OCI-LY1 (cell line): ENCODE measurements around the gene TAGLN2.

Experiments used
- EZH2 ChIP-seq: fragments of 200-600 bp; sonication (generic), shearing (Covaris generic); IDR thresholded peaks from 2 replicates; pipeline ENCODE4 v1.8.0; 2017; ENCODE audit warnings: borderline replicate concordance, mixed run types, mild to moderate bottlenecking, antibody characterized with exemption, low read length, moderate library complexity, mixed read lengths
- TF ChIP-seq, protein P1 (sequence below): fragments of 200-600 bp; sonication (generic), shearing (Covaris generic); IDR thresholded peaks from 2 replicates; pipeline ENCODE4 v1.5.1; 2017; ENCODE audit warnings: mild to moderate bottlenecking, antibody characterized with exemption, low read length, moderate library complexity, mixed read lengths

- TF ChIP-seq, protein P1, sequence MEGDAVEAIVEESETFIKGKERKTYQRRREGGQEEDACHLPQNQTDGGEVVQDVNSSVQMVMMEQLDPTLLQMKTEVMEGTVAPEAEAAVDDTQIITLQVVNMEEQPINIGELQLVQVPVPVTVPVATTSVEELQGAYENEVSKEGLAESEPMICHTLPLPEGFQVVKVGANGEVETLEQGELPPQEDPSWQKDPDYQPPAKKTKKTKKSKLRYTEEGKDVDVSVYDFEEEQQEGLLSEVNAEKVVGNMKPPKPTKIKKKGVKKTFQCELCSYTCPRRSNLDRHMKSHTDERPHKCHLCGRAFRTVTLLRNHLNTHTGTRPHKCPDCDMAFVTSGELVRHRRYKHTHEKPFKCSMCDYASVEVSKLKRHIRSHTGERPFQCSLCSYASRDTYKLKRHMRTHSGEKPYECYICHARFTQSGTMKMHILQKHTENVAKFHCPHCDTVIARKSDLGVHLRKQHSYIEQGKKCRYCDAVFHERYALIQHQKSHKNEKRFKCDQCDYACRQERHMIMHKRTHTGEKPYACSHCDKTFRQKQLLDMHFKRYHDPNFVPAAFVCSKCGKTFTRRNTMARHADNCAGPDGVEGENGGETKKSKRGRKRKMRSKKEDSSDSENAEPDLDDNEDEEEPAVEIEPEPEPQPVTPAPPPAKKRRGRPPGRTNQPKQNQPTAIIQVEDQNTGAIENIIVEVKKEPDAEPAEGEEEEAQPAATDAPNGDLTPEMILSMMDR: no peak
- TF ChIP-seq EZH2: no peak
Measured at GRCh38 chr1:159914252-159915018, 10.9 kb downstream of the TAGLN2 start.
